H9 (cell line): Measurements from ENCODE around the gene PRELID2. TPM values are rescaled to one million over a fixed set of nuclear protein-coding genes. Genes with fewer than 3 reads are reported as not detected.

ENCODE experiments used
- DNase-seq: peaks from one replicate; pipeline ENCODE4 v3.0.0-alpha.2; 2017
- H2AFZ ChIP-seq: one replicate; pipeline ENCODE4 v1.6.1; 2013; ENCODE audit warnings: mild to moderate bottlenecking, low read length, control low read depth, moderate library complexity
- H2AK5ac ChIP-seq: 2 replicates; pipeline ENCODE4 v1.6.1; 2013; ENCODE audit warnings: low read length, control low read depth, mixed read lengths; ENCODE audit not compliant: insufficient read length
- H2BK120ac ChIP-seq: one replicate; pipeline ENCODE4 v1.6.1; 2013; ENCODE audit warnings: low read depth, mild to moderate bottlenecking, low read length, control low read depth, inconsistent platforms; ENCODE audit not compliant: poor library complexity, severe bottlenecking
- H2BK12ac ChIP-seq: 2 replicates; pipeline ENCODE4 v1.6.1; 2013; ENCODE audit warnings: low read length, control low read depth, mixed read lengths, low read depth; ENCODE audit not compliant: insufficient read length
- H2BK15ac ChIP-seq: 2 replicates; pipeline ENCODE4 v1.6.1; 2013; ENCODE audit warnings: low read depth, low read length, control low read depth
- H2BK20ac ChIP-seq: one replicate; pipeline ENCODE4 v1.6.1; 2013; ENCODE audit warnings: low read depth, mild to moderate bottlenecking, low read length, control low read depth, inconsistent platforms; ENCODE audit not compliant: poor library complexity, severe bottlenecking
- H2BK5ac ChIP-seq: 2 replicates; pipeline ENCODE4 v1.6.1; 2013; ENCODE audit warnings: low read length, control low read depth, mixed read lengths; ENCODE audit not compliant: insufficient read length
- H3K14ac ChIP-seq: 2 replicates; pipeline ENCODE4 v1.6.1; 2013; ENCODE audit warnings: low read length, control low read depth; ENCODE audit not compliant: insufficient read depth
- H3K18ac ChIP-seq: 2 replicates; pipeline ENCODE4 v1.6.1; 2013; ENCODE audit warnings: low read depth, mild to moderate bottlenecking, mixed read lengths, low read length, control low read depth; ENCODE audit not compliant: insufficient read length
- H3K23ac ChIP-seq: 2 replicates; pipeline ENCODE4 v1.6.1; 2013; ENCODE audit warnings: low read length, control low read depth, mixed read lengths, low read depth; ENCODE audit not compliant: insufficient read length
- H3K23me2 ChIP-seq: 2 replicates; pipeline ENCODE4 v1.6.1; 2013; ENCODE audit warnings: low read depth, mild to moderate bottlenecking, mixed read lengths, low read length, control low read depth; ENCODE audit not compliant: insufficient read length, poor library complexity, severe bottlenecking
- H3K27ac ChIP-seq: 2 replicates; pipeline ENCODE4 v1.5.1; 2013; ENCODE audit warnings: low read length, control low read depth, mixed read lengths, low read depth; ENCODE audit not compliant: insufficient read length
- H3K27me3 ChIP-seq: 2 replicates; pipeline ENCODE4 v1.6.1; 2013; ENCODE audit warnings: low read length, control low read depth, inconsistent platforms; ENCODE audit not compliant: insufficient read depth
- H3K4ac ChIP-seq: 2 replicates; pipeline ENCODE4 v1.6.1; 2013; ENCODE audit warnings: low read depth, mild to moderate bottlenecking, control low read depth, inconsistent platforms, low read length, moderate library complexity
- H3K4me1 ChIP-seq: 2 replicates; pipeline ENCODE4 v1.6.1; 2013; ENCODE audit warnings: low read length, control low read depth, inconsistent platforms; ENCODE audit not compliant: insufficient read depth
- H3K4me2 ChIP-seq: 2 replicates; pipeline ENCODE4 v1.6.1; 2013; ENCODE audit warnings: low read length, control low read depth, mixed read lengths; ENCODE audit not compliant: insufficient read length, insufficient read depth
- H3K56ac ChIP-seq: 2 replicates; pipeline ENCODE4 v1.6.1; 2013; ENCODE audit warnings: low read depth, mild to moderate bottlenecking, mixed read lengths, low read length, control low read depth; ENCODE audit not compliant: insufficient read length
- H3K79me1 ChIP-seq: 2 replicates; pipeline ENCODE4 v1.6.1; 2013; ENCODE audit warnings: low read depth, mild to moderate bottlenecking, moderate library complexity, low read length, control low read depth, inconsistent platforms; ENCODE audit not compliant: insufficient read depth, poor library complexity, severe bottlenecking
- H3K79me2 ChIP-seq: 2 replicates; pipeline ENCODE4 v1.6.1; 2013; ENCODE audit warnings: low read length, control low read depth, inconsistent platforms; ENCODE audit not compliant: insufficient read depth
- H3K9ac ChIP-seq: 2 replicates; pipeline ENCODE4 v1.6.1; 2013; ENCODE audit warnings: low read length, control low read depth, mixed read lengths; ENCODE audit not compliant: insufficient read length; ENCODE audit errors: extremely low read depth
- H3K9me3 ChIP-seq: one replicate; pipeline ENCODE4 v1.6.1; 2013; ENCODE audit warnings: low read depth, low read length, inconsistent platforms; ENCODE audit not compliant: control insufficient read depth
- H3T11ph ChIP-seq: one replicate; pipeline ENCODE4 v1.6.1; 2013; ENCODE audit warnings: mild to moderate bottlenecking, low read length, control low read depth, inconsistent platforms
- H4K20me1 ChIP-seq: one replicate; pipeline ENCODE4 v1.6.1; 2013; ENCODE audit not compliant: control insufficient read depth, insufficient read length, insufficient read depth
- H4K5ac ChIP-seq: 2 replicates; pipeline ENCODE4 v1.6.1; 2013; ENCODE audit warnings: low read depth, mild to moderate bottlenecking, mixed read lengths, low read length, control low read depth; ENCODE audit not compliant: insufficient read length
- H4K8ac ChIP-seq: replicated peaks from 2 replicates; pipeline ENCODE4 v1.6.1; 2013; ENCODE audit warnings: low read length, control low read depth, mixed read lengths, low read depth; ENCODE audit not compliant: insufficient read length
- H4K91ac ChIP-seq: 2 replicates; pipeline ENCODE4 v1.6.1; 2013; ENCODE audit warnings: low read depth, mild to moderate bottlenecking, moderate library complexity, mixed read lengths, low read length, control low read depth; ENCODE audit not compliant: insufficient read length
- H3K27ac Mint-ChIP-seq, 3 experiments: 2 replicates in 2 of 3; 3 replicates in 1 of 3; pipeline ENCODE4 v1.8.0; 2020 to 2021; ENCODE audit warnings: mixed read lengths in 3 of 3, mild to moderate bottlenecking in 1 of 3, moderate library complexity in 1 of 3
- H3K27me3 Mint-ChIP-seq: 2 replicates; pipeline ENCODE4 v1.8.0; 2021; ENCODE audit warnings: low read depth, mild to moderate bottlenecking, moderate library complexity, mixed read lengths
- H3K36me3 Mint-ChIP-seq, 3 experiments: 2 replicates in 2 of 3; 3 replicates in 1 of 3; pipeline ENCODE4 v1.8.0; 2020 to 2021; ENCODE audit warnings: low read depth in 3 of 3, mixed read lengths in 3 of 3; ENCODE audit not compliant: insufficient read depth in 1 of 3
- H3K4me1 Mint-ChIP-seq, 2 experiments: 2 replicates each; pipeline ENCODE4 v1.8.0; 2020; ENCODE audit warnings: mixed read lengths in 2 of 2
- H3K4me3 Mint-ChIP-seq, 2 experiments: 2 replicates in 1 of 2; 3 replicates in 1 of 2; pipeline ENCODE4 v1.8.0; 2020 to 2021; ENCODE audit warnings: mild to moderate bottlenecking in 2 of 2, mixed read lengths in 2 of 2, moderate library complexity in 1 of 2
- H3K9me3 Mint-ChIP-seq, 2 experiments: 2 replicates in 1 of 2; 3 replicates in 1 of 2; pipeline ENCODE4 v1.8.0; 2020; ENCODE audit warnings: mild to moderate bottlenecking in 2 of 2, mixed read lengths in 2 of 2, moderate library complexity in 1 of 2
- WGBS: extraction: QIAGEN DNeasy Blood & Tissue Kit; methylation state at CpG from one replicate; pipeline ENCODE4 v1.1.7; 2013; ENCODE audit warnings: missing lambda C conversion rate, low lambda C conversion rate, mixed read lengths; ENCODE audit not compliant: insufficient read length; ENCODE audit errors: extremely low coverage; 5-methylcytosine and 5-hydroxymethylcytosine counted together
- total RNA-seq: library from RNA; stranded (reverse); gene quantifications from 2 replicates; pipeline ENCODE4 v1.2.1, GENCODE V29; 2021
- TF ChIP-seq, protein P1 (sequence below): fragments of 200-600 bp; sonication (generic); conservative IDR thresholded peaks from 3 replicates; pipeline ENCODE4 v1.8.0; 2021; ENCODE audit warnings: antibody characterized with exemption, mild to moderate bottlenecking

The PRELID2 gene
- total RNA-seq, 1 experiment from 2014 or later: 13.2 TPM

DNA sequence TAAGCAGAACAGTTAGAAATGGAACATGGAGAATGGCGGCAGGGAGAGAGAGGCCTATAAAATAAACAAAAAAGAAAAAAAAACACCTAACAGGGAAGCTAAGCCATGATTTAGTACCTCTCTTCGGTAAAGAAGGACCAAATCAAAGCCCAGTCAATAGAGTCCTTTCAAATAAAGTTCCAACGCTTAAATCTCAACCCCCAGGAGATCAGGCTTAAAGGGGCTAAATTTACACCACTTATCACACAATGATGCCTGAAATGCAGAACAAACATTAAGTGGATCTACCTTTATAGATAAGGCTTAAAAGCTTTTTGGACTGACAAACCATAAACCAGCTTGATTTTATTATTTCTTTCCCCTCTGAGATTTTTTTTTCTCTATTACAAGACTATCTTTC is 66.3 kb downstream of the PRELID2 start:
- Histone ChIP-seq H3T11ph (no peak overlapping the region), H2BK120ac (no peak overlapping the region), H3K27ac (no peak overlapping the region), H2BK20ac (no peak overlapping the region), H2AFZ (no peak overlapping the region), H2BK5ac (no peak overlapping the region), H3K23ac (no peak overlapping the region), H3K56ac (no peak overlapping the region), H3K4ac (no peak overlapping the region), H3K9me3 (no peaks in the 10 kb centered on the region), H4K20me1 (no peaks in the 10 kb centered on the region), H4K8ac (no peak overlapping the region), H3K14ac (no peak overlapping the region), H3K79me2 (no peaks in the 10 kb centered on the region), H2BK15ac (no peak overlapping the region), H2BK12ac (no peak overlapping the region), H3K4me2 (no peak overlapping the region), H3K4me1 (no peaks in the 10 kb centered on the region), H3K27me3 (no peaks in the 10 kb centered on the region), H4K91ac (no peak overlapping the region), H3K79me1 (no peaks in the 10 kb centered on the region), H3K23me2 (no peaks in the 10 kb centered on the region), H3K18ac (no peak overlapping the region), H3K9ac (no peak overlapping the region), H2AK5ac (no peak overlapping the region), H4K5ac (no peak overlapping the region)
- WGBS: no CpG with 5 or more reads among the region's 3 CpGs
- Mint-ChIP-seq H3K4me1 (no peaks in the 10 kb centered on the region), H3K4me3 (no peak overlapping the region), H3K27me3 (no peaks in the 10 kb centered on the region), H3K27ac (no peak overlapping the region), H3K36me3 (peaks cover 6 to 18% (median 8%) of the 10 kb centered on the region in 3 experiments; a peak in 6 of 7 replicates), H3K9me3 (peaks cover 9 to 13% of the 10 kb centered on the region in 2 experiments)
- TF ChIP-seq, protein P1, sequence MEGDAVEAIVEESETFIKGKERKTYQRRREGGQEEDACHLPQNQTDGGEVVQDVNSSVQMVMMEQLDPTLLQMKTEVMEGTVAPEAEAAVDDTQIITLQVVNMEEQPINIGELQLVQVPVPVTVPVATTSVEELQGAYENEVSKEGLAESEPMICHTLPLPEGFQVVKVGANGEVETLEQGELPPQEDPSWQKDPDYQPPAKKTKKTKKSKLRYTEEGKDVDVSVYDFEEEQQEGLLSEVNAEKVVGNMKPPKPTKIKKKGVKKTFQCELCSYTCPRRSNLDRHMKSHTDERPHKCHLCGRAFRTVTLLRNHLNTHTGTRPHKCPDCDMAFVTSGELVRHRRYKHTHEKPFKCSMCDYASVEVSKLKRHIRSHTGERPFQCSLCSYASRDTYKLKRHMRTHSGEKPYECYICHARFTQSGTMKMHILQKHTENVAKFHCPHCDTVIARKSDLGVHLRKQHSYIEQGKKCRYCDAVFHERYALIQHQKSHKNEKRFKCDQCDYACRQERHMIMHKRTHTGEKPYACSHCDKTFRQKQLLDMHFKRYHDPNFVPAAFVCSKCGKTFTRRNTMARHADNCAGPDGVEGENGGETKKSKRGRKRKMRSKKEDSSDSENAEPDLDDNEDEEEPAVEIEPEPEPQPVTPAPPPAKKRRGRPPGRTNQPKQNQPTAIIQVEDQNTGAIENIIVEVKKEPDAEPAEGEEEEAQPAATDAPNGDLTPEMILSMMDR: no peak
- no peak for DNase-seq
